Hepatic stellate cell (primary cell): ENCODE data around the gene RPS6KA2.

Experiments
- DNase-seq: peaks from one replicate; pipeline ENCODE4 v3.0.0; 2011; ENCODE audit warnings: low spot score

RPS6KA2 gene

GRCh38 chr6:166418691-166419143, 208.3 kb downstream of the RPS6KA2 start:
- DNase-seq = no peak

DNA sequence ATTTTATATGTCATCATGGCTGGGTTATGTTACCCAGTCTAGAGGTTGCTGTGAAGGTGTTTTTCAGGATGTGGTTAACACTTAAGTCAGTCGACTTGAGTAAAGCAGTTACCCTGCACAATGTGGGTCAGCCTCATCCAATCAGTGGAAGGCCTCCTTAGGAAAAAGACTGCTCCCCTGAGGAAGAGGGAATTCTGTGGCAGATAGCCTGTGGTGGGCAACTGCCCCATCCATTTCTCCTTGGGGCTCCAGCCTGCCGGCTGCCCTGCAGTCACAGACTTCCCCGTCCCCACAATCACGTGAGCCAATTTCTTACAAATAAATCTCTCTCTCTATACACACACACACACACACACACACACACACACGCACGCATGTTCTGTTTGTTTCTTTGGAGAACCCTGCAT, 209.8 kb downstream of the RPS6KA2 start:
- no peak for DNase-seq

DNA sequence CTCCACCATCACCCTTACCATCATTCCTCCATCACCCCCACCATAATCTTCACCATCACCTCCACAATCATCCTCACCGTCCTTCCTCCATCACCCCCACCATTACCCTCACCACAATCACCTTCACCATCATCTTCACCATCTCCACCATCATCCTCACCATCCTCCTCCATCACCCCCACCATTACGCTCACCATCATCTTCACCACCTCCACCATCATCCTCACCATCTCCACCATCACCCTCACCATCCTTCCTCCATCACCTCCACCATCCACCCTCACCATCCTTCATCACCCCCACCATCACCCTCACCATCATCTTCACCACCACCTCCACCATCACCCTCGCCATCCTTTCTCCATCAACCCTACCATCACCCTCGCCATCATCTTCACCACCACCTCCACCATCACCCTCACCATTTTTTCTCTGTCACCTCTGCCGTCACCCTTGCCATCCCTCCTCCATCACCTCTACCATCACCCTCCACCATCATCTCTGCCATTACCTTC, 211.2 kb downstream of the RPS6KA2 start:
- no peak for DNase-seq

DNA sequence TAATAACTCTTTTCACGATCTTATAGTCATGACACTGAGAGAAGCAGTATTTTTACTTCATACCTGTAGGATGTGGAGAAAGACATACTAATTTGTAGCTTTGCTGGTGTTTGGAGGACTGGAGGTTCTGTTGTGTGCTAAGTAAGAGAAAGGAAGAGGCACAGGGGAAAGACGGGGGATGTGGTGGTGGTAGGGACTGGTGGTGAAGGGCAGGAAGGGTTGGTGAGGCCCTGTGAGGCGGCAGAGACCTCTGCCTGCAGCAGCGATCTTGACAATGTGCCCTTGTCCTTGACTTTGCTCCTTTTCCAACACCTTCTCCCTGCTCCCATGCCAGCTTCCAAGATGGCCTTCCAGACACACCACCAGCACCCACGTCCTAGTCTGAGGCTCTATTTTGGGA, 211.7 kb downstream of the RPS6KA2 start:
- no peak for DNase-seq

DNA sequence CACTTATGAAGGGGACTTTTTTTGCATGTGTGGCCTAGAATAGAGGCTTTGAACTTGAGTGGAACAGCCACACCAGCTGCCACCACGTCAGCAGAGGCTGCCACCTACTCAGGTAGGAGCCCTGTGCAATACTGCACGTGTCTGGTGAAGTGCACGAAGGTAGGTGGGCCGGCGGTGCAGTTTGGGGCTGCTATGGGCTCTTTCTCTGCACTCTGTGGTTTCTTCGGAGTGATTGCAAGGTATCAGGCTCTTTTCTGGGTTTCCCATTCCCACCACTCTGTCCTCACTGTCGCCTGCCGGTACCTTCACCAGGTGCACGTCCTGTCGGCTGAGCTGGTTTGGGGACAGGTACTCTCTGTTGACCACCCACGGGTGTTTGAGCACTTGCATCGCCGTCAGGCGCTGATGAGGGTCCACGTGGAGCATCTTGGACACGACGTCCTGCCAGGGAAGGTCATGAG, 213.5 kb downstream of the RPS6KA2 start:
- DNase-seq = no peak

- DNase-seq = no peak
Observed at GRCh38 chr6:166412911-166413384, 214.1 kb downstream of the RPS6KA2 start.

DNA sequence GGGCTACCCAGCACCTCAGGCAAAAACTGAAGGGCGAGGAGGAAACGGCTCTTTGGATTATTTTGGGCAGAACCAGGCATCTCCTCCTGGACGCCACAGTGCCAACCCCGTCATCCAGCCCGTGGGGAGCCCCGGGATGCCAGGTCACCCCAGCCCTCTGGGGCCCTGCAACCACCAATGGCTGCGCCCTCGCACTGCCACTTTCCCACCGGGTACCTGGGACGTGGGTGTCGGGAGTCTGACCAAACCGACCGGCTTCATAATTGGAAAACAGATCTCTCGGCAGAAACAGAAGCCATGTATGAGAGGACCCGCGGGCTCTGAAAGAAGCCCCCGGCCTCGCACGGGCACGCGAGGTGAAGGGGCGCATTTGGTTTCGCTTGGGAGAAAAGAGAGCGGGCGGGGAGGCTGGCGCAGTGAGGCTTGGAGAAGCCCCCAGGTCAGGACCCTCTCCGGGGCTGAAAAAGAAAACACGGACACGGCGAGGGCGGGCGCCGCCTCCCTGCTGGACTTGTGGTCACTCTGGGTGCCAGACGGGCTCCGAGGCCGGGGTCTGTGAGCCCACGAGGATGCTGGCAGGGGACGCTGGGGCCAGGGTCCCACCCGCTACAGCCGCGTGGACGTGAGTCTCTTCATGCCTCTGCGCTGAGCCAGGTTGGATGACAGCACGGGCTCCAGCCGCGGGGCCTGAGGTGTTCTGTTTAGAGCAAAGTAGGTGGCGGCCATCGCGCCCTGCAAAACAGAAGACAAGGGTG, 214.7 kb downstream of the RPS6KA2 start:
- no peak for DNase-seq

GRCh38 chr6:166411721-166412151, 215.3 kb downstream of the RPS6KA2 start:
- DNase-seq = no peak

DNA sequence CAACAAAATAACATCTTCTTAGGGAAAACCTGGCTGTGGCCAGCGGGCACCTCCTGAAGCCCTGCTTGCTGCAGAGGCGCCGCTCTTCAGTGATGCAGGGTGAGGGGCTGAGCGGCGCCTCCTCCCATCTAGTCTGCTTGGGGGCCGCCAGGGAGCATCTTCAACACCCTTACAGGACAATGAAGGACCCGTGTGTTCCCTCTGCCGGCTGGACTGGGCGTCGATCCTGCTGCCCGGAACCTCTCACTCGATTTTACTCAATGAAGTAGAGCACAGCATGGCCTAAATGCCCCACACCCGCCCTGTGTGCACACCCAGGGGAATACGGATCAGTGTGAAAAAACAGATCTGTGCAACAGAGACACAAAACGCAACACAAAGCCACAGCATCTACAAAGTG, 215.8 kb downstream of the RPS6KA2 start:
- DNase-seq = no peak

- DNase-seq = no peak
Observed at GRCh38 chr6:166410426-166410935, 216.6 kb downstream of the RPS6KA2 start.

GRCh38 chr6:166408936-166409755, 217.9 kb downstream of the RPS6KA2 start:
- no peak for DNase-seq

- no peak for DNase-seq
Observed at GRCh38 chr6:166406197-166406596, 220.9 kb downstream of the RPS6KA2 start.

DNA sequence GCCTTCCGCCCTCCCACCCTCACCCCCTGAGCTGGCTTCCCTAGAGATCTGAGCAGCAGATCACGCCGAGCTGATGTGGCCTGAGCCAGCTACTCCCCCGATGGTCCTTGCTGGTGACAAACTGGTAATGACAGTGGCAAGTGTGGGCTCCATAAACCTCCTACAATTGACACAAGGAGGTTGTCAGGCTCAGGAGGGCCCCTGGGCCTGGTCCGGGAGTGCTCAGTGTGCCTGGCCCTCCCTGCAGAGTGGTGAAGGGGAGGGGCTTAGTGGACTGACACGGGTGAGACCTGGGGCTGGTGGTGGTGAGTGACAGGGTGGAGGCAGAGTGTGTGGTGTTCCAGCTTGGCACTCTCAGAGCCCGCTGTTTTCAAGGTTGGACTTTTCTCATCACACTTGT, 221.7 kb downstream of the RPS6KA2 start:
- DNase-seq = no peak

- DNase-seq = peak; percentile 70
Observed at GRCh38 chr6:166402582-166403277, 224.3 kb downstream of the RPS6KA2 start.

DNA sequence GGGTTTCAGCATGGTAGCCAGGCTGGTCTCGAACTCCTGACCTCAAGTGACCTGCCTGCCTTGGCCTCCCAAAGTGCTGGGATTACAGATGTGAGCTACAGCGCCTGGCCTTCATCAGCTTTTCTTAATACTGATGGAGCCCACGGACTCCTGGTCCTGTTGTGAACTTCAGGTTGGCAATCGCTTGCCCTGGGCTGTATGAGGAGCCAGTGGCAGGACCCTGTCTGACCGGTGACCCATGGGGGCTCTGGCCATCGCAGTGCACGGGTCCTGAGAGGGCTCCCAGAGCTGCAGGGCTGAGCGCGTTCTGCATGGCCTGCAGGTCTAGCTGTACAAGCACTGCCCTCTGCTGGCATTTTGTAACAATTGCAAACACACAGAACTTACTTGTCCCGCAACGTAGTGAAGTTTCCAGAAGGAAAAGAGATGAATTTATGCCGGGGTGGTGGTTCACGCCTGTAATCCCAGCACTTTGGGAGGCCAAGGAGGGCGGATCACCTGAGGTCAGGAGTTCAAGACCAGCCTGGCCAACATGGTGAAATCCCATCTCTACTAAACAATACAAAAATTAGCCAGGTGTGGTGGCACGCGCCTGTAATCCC, 226.3 kb downstream of the RPS6KA2 start:
- peak; percentile 66 for DNase-seq

DNA sequence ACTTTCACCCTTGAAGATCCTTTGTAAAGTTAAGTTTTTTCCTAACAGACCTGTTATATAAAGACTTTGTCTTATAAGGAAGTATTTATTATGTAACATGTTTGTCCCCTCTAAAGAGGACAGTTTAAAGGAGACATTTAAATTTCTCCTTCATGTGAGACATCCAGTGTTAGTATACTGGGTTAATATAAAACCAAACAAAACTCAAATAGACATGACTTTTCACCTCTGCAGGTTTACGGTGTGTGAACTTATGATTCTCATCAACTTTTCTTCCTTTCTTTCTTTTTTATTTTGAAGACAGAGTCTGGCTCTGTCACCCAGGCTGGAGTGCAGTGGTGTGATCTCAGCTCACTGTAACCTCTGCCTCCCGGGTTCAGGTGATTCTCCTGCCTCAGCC, 226.9 kb downstream of the RPS6KA2 start:
- no peak for DNase-seq

DNA sequence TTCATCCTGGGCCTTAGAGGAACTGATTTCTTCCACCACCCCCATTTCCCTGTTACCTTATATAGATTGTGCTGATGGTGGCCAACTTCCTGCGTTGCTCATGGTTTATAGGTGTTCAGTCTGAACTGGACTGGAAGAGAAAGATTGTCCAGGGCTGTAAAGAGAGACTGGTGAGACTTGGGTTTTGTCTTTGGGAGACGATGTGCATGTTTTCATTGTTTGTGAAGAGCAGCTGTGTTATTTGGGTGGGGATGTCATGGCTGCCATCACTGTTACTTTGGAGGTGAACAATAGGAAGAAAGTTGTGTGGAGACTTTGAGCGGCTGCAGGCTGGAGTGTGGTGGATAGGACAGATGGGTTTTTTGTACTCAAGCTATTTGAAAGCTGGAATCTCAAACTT, 228.7 kb downstream of the RPS6KA2 start:
- no peak for DNase-seq

- DNase-seq = no peak
Observed at GRCh38 chr6:166397849-166398248, 229.2 kb downstream of the RPS6KA2 start.

- DNase-seq = no peak
Observed at GRCh38 chr6:166395778-166396177, 231.3 kb downstream of the RPS6KA2 start.

DNA sequence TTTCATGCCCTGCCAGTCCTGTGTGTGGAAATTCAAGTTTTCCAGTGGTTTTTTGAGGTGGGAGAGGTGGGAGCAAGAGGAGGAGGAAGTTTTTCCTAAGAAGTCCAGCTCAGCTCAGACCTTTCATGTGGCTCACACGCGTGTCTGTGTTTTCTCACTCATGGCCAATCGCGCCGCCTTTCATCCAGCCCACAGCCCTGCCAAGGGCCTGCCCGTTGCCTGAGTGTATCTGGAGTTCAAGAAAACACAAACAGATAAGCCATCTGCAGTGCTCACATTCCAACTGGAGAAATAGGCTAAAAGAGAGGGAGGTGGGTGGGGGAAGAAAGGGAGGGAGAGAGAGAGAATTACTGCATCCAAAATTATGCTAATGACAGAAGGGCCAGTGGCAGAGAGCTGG, 231.7 kb downstream of the RPS6KA2 start:
- DNase-seq = no peak
